ENCODE results near the gene RASAL2. TPM values are rescaled to one million over a fixed set of nuclear protein-coding genes. Genes with fewer than 3 reads are reported as not detected.
A peak's percentile ranks its signal among the peaks of the same experiment; 100 is the strongest.

Gene RASAL2
- total RNA-seq, 1 experiment from 2014 or later = 22.2 TPM

GRCh38 chr1:178486100-178487069 lies 392.5 kb downstream of the RASAL2 start:
- Histone ChIP-seq H2BK20ac (ENCODE audit: low read depth, low read length, poor library complexity, severe bottlenecking) (no peak overlapping the region), H3K23me2 (ENCODE audit: insufficient read length, low read depth, low read length, poor library complexity, severe bottlenecking) (no peaks in the 10 kb centered on the region), H2AFZ (ENCODE audit: low read length) (no peak overlapping the region), H3K23ac (ENCODE audit: insufficient read length, low read depth, low read length) (no peak overlapping the region), H3K14ac (ENCODE audit: insufficient read depth, low read length) (peak overlapping the region; percentile 35; the same call in 1 of the 2 replicates), H3K4ac (ENCODE audit: low read depth, low read length) (no peak overlapping the region), H3K4me1 (ENCODE audit: insufficient read depth, low read length) (no peaks in the 10 kb centered on the region), H4K20me1 (ENCODE audit: control insufficient read depth, insufficient read depth, insufficient read length) (no peaks in the 10 kb centered on the region), H3T11ph (ENCODE audit: low read length) (no peak overlapping the region), H3K27me3 (ENCODE audit: insufficient read depth, low read length) (no peaks in the 10 kb centered on the region), H3K4me2 (ENCODE audit: insufficient read depth, insufficient read length, low read length) (no peak overlapping the region), H2BK120ac (ENCODE audit: low read depth, low read length, poor library complexity, severe bottlenecking) (no peak overlapping the region), H3K9me3 (ENCODE audit: control insufficient read depth, low read depth, low read length) (no peaks in the 10 kb centered on the region), H4K5ac (ENCODE audit: insufficient read length, low read depth, low read length) (no peak overlapping the region), H3K56ac (ENCODE audit: insufficient read length, low read depth, low read length) (no peak overlapping the region), H2BK12ac (ENCODE audit: insufficient read length, low read depth, low read length) (no peak overlapping the region), H3K27ac (ENCODE audit: insufficient read length, low read depth, low read length) (no peak overlapping the region), H2AK5ac (ENCODE audit: insufficient read length, low read length) (no peak overlapping the region), H2BK15ac (ENCODE audit: low read depth, low read length) (no peak overlapping the region), H3K9ac (ENCODE audit: extremely low read depth, insufficient read length, low read length) (no peak overlapping the region), H3K79me1 (ENCODE audit: insufficient read depth, low read depth, low read length, poor library complexity, severe bottlenecking) (no peaks in the 10 kb centered on the region), H3K18ac (ENCODE audit: insufficient read length, low read depth, low read length) (no peak overlapping the region), H4K91ac (ENCODE audit: insufficient read length, low read depth, low read length) (no peak overlapping the region), H3K79me2 (ENCODE audit: insufficient read depth, low read length) (no peaks in the 10 kb centered on the region), H4K8ac (replicated peaks; ENCODE audit: insufficient read length, low read depth, low read length) (no peak overlapping the region), H2BK5ac (ENCODE audit: insufficient read length, low read length) (no peak overlapping the region)
- H3K27ac Mint-ChIP-seq = no peak overlapping the region
- H3K9me3 Mint-ChIP-seq = no peaks in the 10 kb centered on the region
- no peak overlapping the region for H3K4me3 Mint-ChIP-seq
- DNase-seq = no peak
- no peak for TF ChIP-seq CTCF (conservative IDR thresholded peaks at IDR 0.05)
- no peaks in the 10 kb centered on the region; a peak in 1 of 7 replicates for H3K36me3 Mint-ChIP-seq (ENCODE audit: insufficient read depth in 1 of 3, low read depth in 3 of 3)
- peaks cover 3 to 9% of the 10 kb centered on the region in 2 experiments; a peak in 2 of 4 replicates for H3K4me1 Mint-ChIP-seq
- no peaks in the 10 kb centered on the region for H3K27me3 Mint-ChIP-seq (ENCODE audit: low read depth)
- no CpG with 5 or more reads among the region's 54 CpGs for WGBS (ENCODE audit: extremely low coverage, insufficient read length, low lambda C conversion rate)
